Liver (tissue), 9 donors: ENCODE results near the gene TMEM167A. TPM values are rescaled to one million over a fixed set of nuclear protein-coding genes. Genes with fewer than 3 reads are reported as not detected.

ENCODE experiments used
- DNase-seq: peaks from one replicate; pipeline ENCODE4 v3.0.0-alpha.2; 2017; ENCODE audit warnings: low spot score
- H3K27ac ChIP-seq, 2 donors: one replicate each; pipeline ENCODE4 v1.7.0; 2013; ENCODE audit warnings: inconsistent platforms in 2 of 2, low read length in 2 of 2, control low read depth in 1 of 2, low read depth in 1 of 2, mild to moderate bottlenecking in 1 of 2
- H3K27me3 ChIP-seq, 4 donors: one replicate each; pipeline versions ENCODE4 v1.6.1 to v1.7.0; 2013; ENCODE audit warnings: low read length in 3 of 4, inconsistent platforms in 1 of 4, mild to moderate bottlenecking in 1 of 4, moderate library complexity in 1 of 4; ENCODE audit not compliant: control insufficient read depth in 4 of 4, insufficient read depth in 4 of 4
- H3K36me3 ChIP-seq, 4 donors: one replicate each; pipeline versions ENCODE4 v1.6.1 to v1.7.0; 2013; ENCODE audit warnings: low read length in 3 of 4, mild to moderate bottlenecking in 3 of 4, low read depth in 1 of 4, moderate library complexity in 1 of 4; ENCODE audit not compliant: control insufficient read depth in 4 of 4, insufficient read depth in 3 of 4
- H3K4me1 ChIP-seq, 4 donors: one replicate each; pipeline versions ENCODE4 v1.6.1 to v1.7.0; 2013; ENCODE audit warnings: low read length in 3 of 4, mild to moderate bottlenecking in 3 of 4, moderate library complexity in 1 of 4; ENCODE audit not compliant: control insufficient read depth in 4 of 4, insufficient read depth in 4 of 4
- H3K4me3 ChIP-seq, 3 donors: one replicate each; pipeline versions ENCODE4 v1.6.1 to v1.7.0; 2013; ENCODE audit warnings: low read length in 3 of 3, control low read depth in 1 of 3, low read depth in 1 of 3, mild to moderate bottlenecking in 1 of 3
- H3K9ac ChIP-seq, 2 donors: one replicate each; pipeline ENCODE4 v1.7.0; 2013; ENCODE audit warnings: low read length in 2 of 2, mild to moderate bottlenecking in 2 of 2, moderate library complexity in 2 of 2, control low read depth in 1 of 2, low read depth in 1 of 2
- H3K9me3 ChIP-seq, 4 donors: one replicate each; pipeline versions ENCODE4 v1.6.1 to v1.7.0; 2013; ENCODE audit warnings: low read length in 3 of 4; ENCODE audit not compliant: control insufficient read depth in 4 of 4
- ATF3 ChIP-seq: IDR thresholded peaks from 2 replicates; pipeline ENCODE4 v1.6.1; 2016; ENCODE audit warnings: antibody characterized with exemption
- CTCF ChIP-seq: fragments of 150-350 bp; IDR thresholded peaks from 2 replicates; pipeline ENCODE4 v1.5.1; 2017; ENCODE audit warnings: improper control_type of control experiment, low read depth, low read length; ENCODE audit not compliant: missing input control
- EGR1 ChIP-seq, 2 donors: IDR thresholded peaks; 2 replicates each; pipeline ENCODE4 v1.6.1; 2016 to 2018; ENCODE audit warnings: antibody characterized with exemption in 2 of 2, low read depth in 2 of 2
- FOXA1 ChIP-seq: IDR thresholded peaks from 2 replicates; pipeline ENCODE4 v1.6.1; 2016; ENCODE audit warnings: antibody characterized with exemption
- FOXA2 ChIP-seq: IDR thresholded peaks from 2 replicates; pipeline ENCODE4 v1.6.1; 2016; ENCODE audit warnings: antibody characterized with exemption
- GABPA ChIP-seq, 2 donors: IDR thresholded peaks in 1 of 2; conservative IDR thresholded peaks in 1 of 2; 2 replicates each; pipeline ENCODE4 v1.6.1; 2016; ENCODE audit warnings: antibody characterized with exemption in 2 of 2, mild to moderate bottlenecking in 1 of 2, moderate library complexity in 1 of 2
- HNF4A ChIP-seq, 2 donors: conservative IDR thresholded peaks; 2 replicates each; pipeline ENCODE4 v1.6.1; 2016; ENCODE audit warnings: antibody characterized with exemption in 2 of 2, mild to moderate bottlenecking in 2 of 2
- HNF4G ChIP-seq: IDR thresholded peaks from 2 replicates; pipeline ENCODE4 v1.6.1; 2016; ENCODE audit warnings: antibody characterized with exemption
- JUND ChIP-seq, 2 donors: IDR thresholded peaks; 2 replicates each; pipeline ENCODE4 v1.6.1; 2016; ENCODE audit warnings: antibody characterized with exemption in 2 of 2
- MAX ChIP-seq: IDR thresholded peaks from 2 replicates; pipeline ENCODE4 v1.6.1; 2016; ENCODE audit warnings: antibody characterized with exemption
- NR2F2 ChIP-seq: IDR thresholded peaks from 2 replicates; pipeline ENCODE4 v1.6.1; 2016; ENCODE audit warnings: antibody characterized with exemption
- RAD21 ChIP-seq, 2 donors: IDR thresholded peaks; 2 replicates each; pipeline ENCODE4 v1.6.1; 2016; ENCODE audit warnings: antibody characterized with exemption in 2 of 2, mild to moderate bottlenecking in 2 of 2
- RXRA ChIP-seq, 2 donors: IDR thresholded peaks; 2 replicates each; pipeline ENCODE4 v1.6.1; 2017 to 2018; ENCODE audit warnings: antibody characterized with exemption in 2 of 2, mild to moderate bottlenecking in 1 of 2
- SP1 ChIP-seq: IDR thresholded peaks from 2 replicates; pipeline ENCODE4 v1.6.1; 2018; ENCODE audit warnings: antibody characterized with exemption, mild to moderate bottlenecking
- TAF1 ChIP-seq: conservative IDR thresholded peaks from 2 replicates; pipeline ENCODE4 v1.6.1; 2016; ENCODE audit warnings: antibody characterized with exemption, mild to moderate bottlenecking
- YY1 ChIP-seq: IDR thresholded peaks from 2 replicates; pipeline ENCODE4 v1.6.1; 2016; ENCODE audit warnings: antibody characterized with exemption, mild to moderate bottlenecking
- WGBS: extraction: QIAGEN DNeasy Blood & Tissue Kit; methylation state at CpG from one replicate; pipeline ENCODE4 v1.1.7; 2013; 5-methylcytosine and 5-hydroxymethylcytosine counted together
- polyA plus RNA-seq, 2 donors: library from polyadenylated mRNA; stranded (reverse) in 1 of 2; unstranded in 1 of 2; fragments of 200-250 nt in 1 of 2; fragments of >200 nt in 1 of 2; fragmentation: Nextera tagmentation in 1 of 2; extraction: Ambion mirVana in 1 of 2; gene quantifications; one replicate each; pipeline versions ENCODE4 v1.2.1 to v1.2.3, GENCODE V29; 2013 to 2015
- total RNA-seq, 2 donors: library from RNA; depleted of rRNA; stranded (reverse); fragments of >200 nt; gene quantifications; one replicate each; pipeline ENCODE4 v1.2.3, GENCODE V29; 2014
- TF ChIP-seq, protein P1 (sequence below): IDR thresholded peaks from 2 replicates; pipeline ENCODE4 v1.6.1; 2016; ENCODE audit warnings: antibody characterized with exemption, mild to moderate bottlenecking
- TF ChIP-seq, protein P2 (sequence below): IDR thresholded peaks from 2 replicates; pipeline ENCODE4 v1.6.1; 2016; ENCODE audit warnings: antibody characterized with exemption
- donor health status: healthy.
- donor health status: healthy.
- donor health status: healthy.
- donor health status: healthy.
- donor health status: healthy.

The TMEM167A gene
- total and polyA plus RNA-seq, 4 donors = 27.0 to 55.2 (median 37.1) TPM

- TF ChIP-seq ATF3 (no peak), NR2F2 (no peak), SP1 (no peak), RAD21 (IDR thresholded peaks at IDR 0.05) (no peak)
Measured at GRCh38 chr5:83085106-83085505, 7.9 kb upstream of the TMEM167A start (continued).

DNA sequence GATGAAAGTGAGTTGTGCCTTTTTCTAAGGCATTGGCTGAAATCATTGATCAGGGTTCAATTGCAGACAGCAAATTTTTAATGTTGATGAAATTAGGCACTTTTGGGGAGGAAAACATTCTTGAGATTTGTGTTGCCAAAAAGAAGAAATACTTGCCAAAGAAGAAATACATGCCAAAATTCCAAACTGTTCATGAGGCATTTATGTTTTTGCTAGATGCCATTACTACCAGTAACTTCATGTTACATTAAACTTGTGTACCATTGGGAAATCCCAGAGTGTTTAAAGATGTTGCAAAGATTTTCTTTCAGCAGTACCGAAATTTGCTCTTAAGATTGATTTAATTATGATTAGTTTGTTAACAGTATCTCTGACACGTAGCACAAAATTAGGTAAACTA is 7.1 kb upstream of the TMEM167A start:
- no peak overlapping the region for H3K9ac ChIP-seq
- TF ChIP-seq HNF4A (conservative IDR thresholded peaks at IDR 0.05) (no peak), GABPA (IDR thresholded peaks at IDR 0.05 in 1 of 2, conservative IDR thresholded peaks at IDR 0.05 in 1 of 2) (no peak), ATF3 (no peak), RXRA (IDR thresholded peaks at IDR 0.05) (no peak), RAD21 (IDR thresholded peaks at IDR 0.05) (no peak), SP1 (no peak), NR2F2 (no peak), HNF4G (no peak), TAF1 (no peak), MAX (no peak), FOXA1 (no peak), YY1 (no peak), EGR1 (IDR thresholded peaks at IDR 0.05; ENCODE audit: low read depth in 2 of 2) (no peak), CTCF (no peak), FOXA2 (no peak), JUND (IDR thresholded peaks at IDR 0.05) (no peak)
- TF ChIP-seq, protein P1, sequence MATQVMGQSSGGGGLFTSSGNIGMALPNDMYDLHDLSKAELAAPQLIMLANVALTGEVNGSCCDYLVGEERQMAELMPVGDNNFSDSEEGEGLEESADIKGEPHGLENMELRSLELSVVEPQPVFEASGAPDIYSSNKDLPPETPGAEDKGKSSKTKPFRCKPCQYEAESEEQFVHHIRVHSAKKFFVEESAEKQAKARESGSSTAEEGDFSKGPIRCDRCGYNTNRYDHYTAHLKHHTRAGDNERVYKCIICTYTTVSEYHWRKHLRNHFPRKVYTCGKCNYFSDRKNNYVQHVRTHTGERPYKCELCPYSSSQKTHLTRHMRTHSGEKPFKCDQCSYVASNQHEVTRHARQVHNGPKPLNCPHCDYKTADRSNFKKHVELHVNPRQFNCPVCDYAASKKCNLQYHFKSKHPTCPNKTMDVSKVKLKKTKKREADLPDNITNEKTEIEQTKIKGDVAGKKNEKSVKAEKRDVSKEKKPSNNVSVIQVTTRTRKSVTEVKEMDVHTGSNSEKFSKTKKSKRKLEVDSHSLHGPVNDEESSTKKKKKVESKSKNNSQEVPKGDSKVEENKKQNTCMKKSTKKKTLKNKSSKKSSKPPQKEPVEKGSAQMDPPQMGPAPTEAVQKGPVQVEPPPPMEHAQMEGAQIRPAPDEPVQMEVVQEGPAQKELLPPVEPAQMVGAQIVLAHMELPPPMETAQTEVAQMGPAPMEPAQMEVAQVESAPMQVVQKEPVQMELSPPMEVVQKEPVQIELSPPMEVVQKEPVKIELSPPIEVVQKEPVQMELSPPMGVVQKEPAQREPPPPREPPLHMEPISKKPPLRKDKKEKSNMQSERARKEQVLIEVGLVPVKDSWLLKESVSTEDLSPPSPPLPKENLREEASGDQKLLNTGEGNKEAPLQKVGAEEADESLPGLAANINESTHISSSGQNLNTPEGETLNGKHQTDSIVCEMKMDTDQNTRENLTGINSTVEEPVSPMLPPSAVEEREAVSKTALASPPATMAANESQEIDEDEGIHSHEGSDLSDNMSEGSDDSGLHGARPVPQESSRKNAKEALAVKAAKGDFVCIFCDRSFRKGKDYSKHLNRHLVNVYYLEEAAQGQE = no peak
- TF ChIP-seq, protein P2, sequence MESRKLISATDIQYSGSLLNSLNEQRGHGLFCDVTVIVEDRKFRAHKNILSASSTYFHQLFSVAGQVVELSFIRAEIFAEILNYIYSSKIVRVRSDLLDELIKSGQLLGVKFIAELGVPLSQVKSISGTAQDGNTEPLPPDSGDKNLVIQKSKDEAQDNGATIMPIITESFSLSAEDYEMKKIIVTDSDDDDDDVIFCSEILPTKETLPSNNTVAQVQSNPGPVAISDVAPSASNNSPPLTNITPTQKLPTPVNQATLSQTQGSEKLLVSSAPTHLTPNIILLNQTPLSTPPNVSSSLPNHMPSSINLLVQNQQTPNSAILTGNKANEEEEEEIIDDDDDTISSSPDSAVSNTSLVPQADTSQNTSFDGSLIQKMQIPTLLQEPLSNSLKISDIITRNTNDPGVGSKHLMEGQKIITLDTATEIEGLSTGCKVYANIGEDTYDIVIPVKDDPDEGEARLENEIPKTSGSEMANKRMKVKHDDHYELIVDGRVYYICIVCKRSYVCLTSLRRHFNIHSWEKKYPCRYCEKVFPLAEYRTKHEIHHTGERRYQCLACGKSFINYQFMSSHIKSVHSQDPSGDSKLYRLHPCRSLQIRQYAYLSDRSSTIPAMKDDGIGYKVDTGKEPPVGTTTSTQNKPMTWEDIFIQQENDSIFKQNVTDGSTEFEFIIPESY = no peak
- H3K9me3 ChIP-seq = no peaks in the 10 kb centered on the region
- H3K27ac ChIP-seq = no peak overlapping the region
- no peak for DNase-seq
- no peaks in the 10 kb centered on the region for H3K27me3 ChIP-seq
- 37% methylated on average over 2 of the region's 2 CpGs for WGBS
- no peak overlapping the region for H3K4me3 ChIP-seq
- no peaks in the 10 kb centered on the region for H3K36me3 ChIP-seq
- peaks cover 0 to 10% (median 5%) of the 10 kb centered on the region in 4 donors for H3K4me1 ChIP-seq
